ENCODE data around the gene SNRNP25. TPM values are rescaled to one million over a fixed set of nuclear protein-coding genes. Genes with fewer than 3 reads are reported as not detected.
A peak's percentile ranks its signal among the peaks of the same experiment; 100 is the strongest.

SNRNP25 gene
- total and polyA plus RNA-seq, 3 experiments from 2014 or later: 16.3 to 110 (median 108) TPM

GRCh38 chr16:106623-107324 lies 53.1 kb downstream of the SNRNP25 start:
- H3K36me3 ChIP-seq (ENCODE audit: insufficient read depth, low read length): peaks cover 4% of the 10 kb centered on the region
- ChIA-PET POLR2A (interaction anchor here (0.5 to 1.0 kb wide), 4 partner anchors 24 to 255 kb away, joined by 3 to 6 read pairs (median 4); partner anchors contain the start of gene HBQ1), CTCF (interaction anchor here (0.7 to 4.7 kb wide), 28 partner anchors 10 to 389 kb away, joined by 3 to 53 read pairs (median 4); partner anchors contain the start of genes DECR2, HBQ1, MPG and POLR3K)
- H3K27ac ChIP-seq (ENCODE audit: low read depth, low read length): no peak overlapping the region
- Mint-ChIP-seq H3K4me3 (no peak overlapping the region), H3K9me3 (no peaks in the 10 kb centered on the region), H3K27me3 (no peaks in the 10 kb centered on the region), H3K27ac (no peak overlapping the region), H3K4me1 (peaks cover 4 to 5% (median 5%) of the 10 kb centered on the region in 3 donors), H3K36me3 (peaks cover 0 to 51% (median 12%) of the 10 kb centered on the region in 3 donors)
- H3K27me3 ChIP-seq (ENCODE audit: insufficient read depth, low read length, poor library complexity, severe bottlenecking): no peaks in the 10 kb centered on the region
- DNase-seq: peak; percentile 33 to 70 (median 57)
- no peak overlapping the region for H3K4me3 ChIP-seq (ENCODE audit: low read length)
- no peaks in the 10 kb centered on the region for H3K4me1 ChIP-seq (ENCODE audit: insufficient read depth, low read length)
- H3K9me3 ChIP-seq (ENCODE audit: low read length): no peaks in the 10 kb centered on the region

Other genes starting within 250 kb of the SNRNP25 start
- gene POLR3K, start 220 bp upstream of the SNRNP25 start, total RNA-seq: 10 to 100 TPM; 63.6 to 63.9 TPM
- 35.1 TPM for gene POLR3K, start 220 bp upstream of the SNRNP25 start, polyA plus RNA-seq
- under 1 TPM; 0.53 to 0.59 TPM for gene RHBDF1, start 18.8 kb downstream of the SNRNP25 start, total RNA-seq
- gene RHBDF1, start 18.8 kb downstream of the SNRNP25 start, polyA plus RNA-seq: not detected
- 10 to 100 TPM; 47.5 to 48.2 TPM for gene MPG, start 24.4 kb downstream of the SNRNP25 start, total RNA-seq
- gene MPG, start 24.4 kb downstream of the SNRNP25 start, polyA plus RNA-seq: 58.1 TPM
- gene NPRL3, start 84.8 kb downstream of the SNRNP25 start, total RNA-seq: 10 to 100 TPM; 45.2 to 50.7 TPM
- 13.0 TPM for gene NPRL3, start 84.8 kb downstream of the SNRNP25 start, polyA plus RNA-seq
- gene HBZ, start 98.8 kb downstream of the SNRNP25 start, total RNA-seq: not detected
- not detected for gene HBZ, start 98.8 kb downstream of the SNRNP25 start, polyA plus RNA-seq
- not detected for gene HBM, start 112.2 kb downstream of the SNRNP25 start, total RNA-seq
- not detected for gene HBM, start 112.2 kb downstream of the SNRNP25 start, polyA plus RNA-seq
- gene HBA2, start 119.0 kb downstream of the SNRNP25 start, total RNA-seq: not detected
- gene HBA2, start 119.0 kb downstream of the SNRNP25 start, polyA plus RNA-seq: 5.8 TPM
- not detected for gene HBA1, start 122.9 kb downstream of the SNRNP25 start, total RNA-seq
- gene HBA1, start 122.9 kb downstream of the SNRNP25 start, polyA plus RNA-seq: 1.6 TPM
- not detected for gene HBQ1, start 126.6 kb downstream of the SNRNP25 start, total RNA-seq
- gene HBQ1, start 126.6 kb downstream of the SNRNP25 start, polyA plus RNA-seq: 0.72 TPM
- gene LUC7L, start 175.6 kb downstream of the SNRNP25 start, total RNA-seq: 10 to 100 TPM; 78.5 to 80.0 TPM
- gene LUC7L, start 175.6 kb downstream of the SNRNP25 start, polyA plus RNA-seq: 9.2 TPM
- gene FAM234A, start 181.0 kb downstream of the SNRNP25 start, total RNA-seq: 10 to 100 TPM; 23.1 to 26.1 TPM
- 27.9 TPM for gene FAM234A, start 181.0 kb downstream of the SNRNP25 start, polyA plus RNA-seq
- gene RGS11, start 222.1 kb downstream of the SNRNP25 start, total RNA-seq: under 1 TPM in 1 of 2 experiments, not detected in 1; 0.09 TPM
- not detected for gene RGS11, start 222.1 kb downstream of the SNRNP25 start, polyA plus RNA-seq
- not detected for gene ARHGDIG, start 226.8 kb downstream of the SNRNP25 start, total RNA-seq
- not detected for gene ARHGDIG, start 226.8 kb downstream of the SNRNP25 start, polyA plus RNA-seq
- not detected for gene PDIA2, start 229.3 kb downstream of the SNRNP25 start, total RNA-seq
- not detected for gene PDIA2, start 229.3 kb downstream of the SNRNP25 start, polyA plus RNA-seq